ENCODE results near the gene PLXDC2.

Gene PLXDC2

GRCh38 chr10:19915816-19916215 lies 99.6 kb downstream of the PLXDC2 start:
- DNase-seq: no peak

GRCh38 chr10:19917751-19918478 lies 101.7 kb downstream of the PLXDC2 start:
- DNase-seq: no peak

- no peak for DNase-seq
These were observed 102.6 kb downstream of the PLXDC2 start for GRCh38 chr10:19918794-19919193.

GRCh38 chr10:19919671-19920070 lies 103.4 kb downstream of the PLXDC2 start:
- no peak for DNase-seq

GRCh38 chr10:19920075-19920726 lies 104.0 kb downstream of the PLXDC2 start:
- no peak for DNase-seq

GRCh38 chr10:19921300-19922140 lies 105.3 kb downstream of the PLXDC2 start:
- no peak for DNase-seq

GRCh38 chr10:19922236-19922963 lies 106.2 kb downstream of the PLXDC2 start:
- no peak for DNase-seq

- DNase-seq: no peak
These were observed 108.8 kb downstream of the PLXDC2 start for GRCh38 chr10:19925064-19925463.

GRCh38 chr10:19928936-19929335 lies 112.7 kb downstream of the PLXDC2 start:
- no peak for DNase-seq

GRCh38 chr10:19929506-19930140 lies 113.4 kb downstream of the PLXDC2 start:
- DNase-seq: no peak

- DNase-seq: peak in 1 of 2 experiments; percentile 45
These were observed 115.0 kb downstream of the PLXDC2 start for GRCh38 chr10:19930936-19931893.

GRCh38 chr10:19931894-19932590 lies 115.8 kb downstream of the PLXDC2 start:
- no peak for DNase-seq

- DNase-seq: no peak
These were observed 116.7 kb downstream of the PLXDC2 start for GRCh38 chr10:19932806-19933371.

- no peak for DNase-seq
These were observed 117.5 kb downstream of the PLXDC2 start for GRCh38 chr10:19933772-19934171.

GRCh38 chr10:19935176-19935575 lies 118.9 kb downstream of the PLXDC2 start:
- no peak for DNase-seq

GRCh38 chr10:19936289-19936688 lies 120.1 kb downstream of the PLXDC2 start:
- DNase-seq: no peak

- no peak for DNase-seq
These were observed 121.8 kb downstream of the PLXDC2 start for GRCh38 chr10:19937989-19938388.

GRCh38 chr10:19941206-19941880 lies 125.1 kb downstream of the PLXDC2 start:
- no peak for DNase-seq

GRCh38 chr10:19944911-19945663 lies 128.9 kb downstream of the PLXDC2 start:
- no peak for DNase-seq
